Measurements from ENCODE around the gene SCUBE1.

SCUBE1 gene

GRCh38 chr22:43173976-43174720, 169.0 kb downstream of the SCUBE1 start:
- no peak for DNase-seq (ENCODE audit: low spot score)

- DNase-seq (ENCODE audit: low spot score): no peak
Observed at GRCh38 chr22:43173566-43173965, 169.6 kb downstream of the SCUBE1 start.

GRCh38 chr22:43172191-43172590, 171.0 kb downstream of the SCUBE1 start:
- no peak for DNase-seq (ENCODE audit: low spot score)

- DNase-seq (ENCODE audit: low spot score): no peak
Observed at GRCh38 chr22:43171607-43172006, 171.6 kb downstream of the SCUBE1 start.

- DNase-seq (ENCODE audit: low spot score): no peak
Observed at GRCh38 chr22:43171019-43171491, 172.1 kb downstream of the SCUBE1 start.

- no peak for DNase-seq (ENCODE audit: low spot score)
Observed at GRCh38 chr22:43170131-43170480, 173.1 kb downstream of the SCUBE1 start.

- DNase-seq (ENCODE audit: low spot score): no peak
Observed at GRCh38 chr22:43169310-43170130, 173.7 kb downstream of the SCUBE1 start.

GRCh38 chr22:43168471-43169309, 174.5 kb downstream of the SCUBE1 start:
- DNase-seq (ENCODE audit: low spot score): no peak

GRCh38 chr22:43167001-43167589, 176.1 kb downstream of the SCUBE1 start:
- no peak for DNase-seq (ENCODE audit: low spot score)

- DNase-seq (ENCODE audit: low spot score): no peak
Observed at GRCh38 chr22:43166132-43166930, 176.8 kb downstream of the SCUBE1 start.

- no peak for DNase-seq (ENCODE audit: low spot score)
Observed at GRCh38 chr22:43164636-43165035, 178.5 kb downstream of the SCUBE1 start.

- DNase-seq (ENCODE audit: low spot score): no peak
Observed at GRCh38 chr22:43163241-43163795, 179.9 kb downstream of the SCUBE1 start.

GRCh38 chr22:43162412-43163150, 180.6 kb downstream of the SCUBE1 start:
- no peak for DNase-seq (ENCODE audit: low spot score)

GRCh38 chr22:43160497-43161126, 182.6 kb downstream of the SCUBE1 start:
- DNase-seq (ENCODE audit: low spot score): no peak

GRCh38 chr22:43159484-43160178, 183.5 kb downstream of the SCUBE1 start:
- DNase-seq (ENCODE audit: low spot score): no peak

- DNase-seq (ENCODE audit: low spot score): no peak
Observed at GRCh38 chr22:43158778-43159483, 184.2 kb downstream of the SCUBE1 start.

- DNase-seq (ENCODE audit: low spot score): no peak
Observed at GRCh38 chr22:43157874-43158546, 185.2 kb downstream of the SCUBE1 start.

GRCh38 chr22:43156413-43156812, 186.8 kb downstream of the SCUBE1 start:
- no peak for DNase-seq (ENCODE audit: low spot score)

All from COLO829 (cell line).